ENCODE results near the gene ROM1.

GRCh38 chr11:62591448-62592145 lies 21.5 kb upstream of the ROM1 start, which contains the start of gene TUT1:
- TF ChIP-seq YY1 (IDR thresholded peaks at IDR 0.05; ENCODE audit: insufficient read depth, insufficient read length) = peak; percentile 45
- no peak for TF ChIP-seq ZNF274 (IDR thresholded peaks at IDR 0.05; ENCODE audit: low read depth, low read length)

Data from NT2/D1 (cell line).